HL-60 (cell line): ENCODE data around the gene F2R.

Source experiments
- CTCF ChIP-seq: IDR thresholded peaks from one replicate; pipeline ENCODE4 v1.5.1; 2011; ENCODE audit warnings: low read length, control low read depth, inconsistent platforms; ENCODE audit not compliant: insufficient read depth
- TF ChIP-seq, protein P1 (sequence below): IDR thresholded peaks from 2 replicates; pipeline ENCODE4 v1.6.1; 2012; ENCODE audit warnings: low read depth; ENCODE audit not compliant: insufficient replicate concordance

- TF ChIP-seq, protein P1, sequence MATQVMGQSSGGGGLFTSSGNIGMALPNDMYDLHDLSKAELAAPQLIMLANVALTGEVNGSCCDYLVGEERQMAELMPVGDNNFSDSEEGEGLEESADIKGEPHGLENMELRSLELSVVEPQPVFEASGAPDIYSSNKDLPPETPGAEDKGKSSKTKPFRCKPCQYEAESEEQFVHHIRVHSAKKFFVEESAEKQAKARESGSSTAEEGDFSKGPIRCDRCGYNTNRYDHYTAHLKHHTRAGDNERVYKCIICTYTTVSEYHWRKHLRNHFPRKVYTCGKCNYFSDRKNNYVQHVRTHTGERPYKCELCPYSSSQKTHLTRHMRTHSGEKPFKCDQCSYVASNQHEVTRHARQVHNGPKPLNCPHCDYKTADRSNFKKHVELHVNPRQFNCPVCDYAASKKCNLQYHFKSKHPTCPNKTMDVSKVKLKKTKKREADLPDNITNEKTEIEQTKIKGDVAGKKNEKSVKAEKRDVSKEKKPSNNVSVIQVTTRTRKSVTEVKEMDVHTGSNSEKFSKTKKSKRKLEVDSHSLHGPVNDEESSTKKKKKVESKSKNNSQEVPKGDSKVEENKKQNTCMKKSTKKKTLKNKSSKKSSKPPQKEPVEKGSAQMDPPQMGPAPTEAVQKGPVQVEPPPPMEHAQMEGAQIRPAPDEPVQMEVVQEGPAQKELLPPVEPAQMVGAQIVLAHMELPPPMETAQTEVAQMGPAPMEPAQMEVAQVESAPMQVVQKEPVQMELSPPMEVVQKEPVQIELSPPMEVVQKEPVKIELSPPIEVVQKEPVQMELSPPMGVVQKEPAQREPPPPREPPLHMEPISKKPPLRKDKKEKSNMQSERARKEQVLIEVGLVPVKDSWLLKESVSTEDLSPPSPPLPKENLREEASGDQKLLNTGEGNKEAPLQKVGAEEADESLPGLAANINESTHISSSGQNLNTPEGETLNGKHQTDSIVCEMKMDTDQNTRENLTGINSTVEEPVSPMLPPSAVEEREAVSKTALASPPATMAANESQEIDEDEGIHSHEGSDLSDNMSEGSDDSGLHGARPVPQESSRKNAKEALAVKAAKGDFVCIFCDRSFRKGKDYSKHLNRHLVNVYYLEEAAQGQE, result no peak
- TF ChIP-seq CTCF, result no peak
These were observed 48.4 kb upstream of the F2R start for GRCh38 chr5:76667495-76667894.
